MM.1S (cell line): ENCODE data around the gene KRT39.

Experiments used
- CTCF ChIP-seq: fragments of 300-600 bp; sonication (generic); IDR thresholded peaks from 2 replicates; pipeline ENCODE4 v1.5.1; 2016; ENCODE audit warnings: antibody characterized with exemption, low read length, mixed read lengths
- EZH2 ChIP-seq: fragments of 300-600 bp; sonication (generic); optimal IDR thresholded peaks from 2 replicates; pipeline ENCODE3; 2017; ENCODE audit warnings: low read depth, mild to moderate bottlenecking, antibody characterized with exemption, low read length, mixed read lengths

- no peak for TF ChIP-seq CTCF
- no peak for TF ChIP-seq EZH2
These were observed 27.8 kb downstream of the KRT39 start for GRCh38 chr17:40938981-40939380.
